K562 (cell line): Measurements from ENCODE around the gene ATP8B4. TPM values are rescaled to one million over a fixed set of nuclear protein-coding genes. Genes with fewer than 3 reads are reported as not detected.

Experiments used
- BRF2 ChIP-seq: IDR thresholded peaks from 3 replicates; pipeline ENCODE4 v1.6.1; 2011; ENCODE audit warnings: borderline replicate concordance, mild to moderate bottlenecking; ENCODE audit not compliant: insufficient read length, insufficient read depth
- CHD4 ChIP-seq: fragments of 200-600 bp; sonication (generic); IDR thresholded peaks from 3 replicates; pipeline ENCODE4 v1.6.1; 2012; ENCODE audit warnings: low read depth, mild to moderate bottlenecking, mixed read lengths, low read length, inconsistent platforms; ENCODE audit not compliant: insufficient read depth, insufficient replicate concordance, poor library complexity, severe bottlenecking
- CUX1 ChIP-seq: fragments of 200-800 bp; sonication (Bioruptor generic); IDR thresholded peaks from 2 replicates; pipeline ENCODE4 v1.6.1; 2016; ENCODE audit warnings: missing genetic modification characterization, missing compliant biosample characterization
- FOXA1 ChIP-seq: fragments of 450-650 bp; IDR thresholded peaks from 2 replicates; pipeline ENCODE4 v1.6.1; 2016; ENCODE audit warnings: mild to moderate bottlenecking, borderline replicate concordance
- JUNB ChIP-seq: fragments of 450-650 bp; formaldehyde crosslinking; conservative IDR thresholded peaks from 2 replicates; pipeline ENCODE4 v1.4.0; 2020; ENCODE audit warnings: mild to moderate bottlenecking
- MAFF ChIP-seq: IDR thresholded peaks from 2 replicates; pipeline ENCODE4 v1.6.1; 2012; ENCODE audit warnings: low read length, improper control_type of control experiment
- MLX ChIP-seq, 2 experiments: fragments of 450-650 bp in 1 of 2; sonication (generic) in 1 of 2; formaldehyde crosslinking; conservative IDR thresholded peaks; 2 replicates each; pipeline versions ENCODE4 v1.4.0 to v1.8.1; 2020 to 2022; ENCODE audit warnings: mild to moderate bottlenecking in 1 of 2, missing genetic modification reagents in 1 of 2
- PRPF4 ChIP-seq: fragments of 200-400 bp; formaldehyde crosslinking; IDR thresholded peaks from one replicate; pipeline ENCODE4 v1.6.1; 2017; ENCODE audit warnings: low read length, low read depth, mild to moderate bottlenecking; ENCODE audit not compliant: insufficient read depth, poor library complexity, severe bottlenecking
- RFX5 ChIP-seq: IDR thresholded peaks from 2 replicates; pipeline ENCODE4 v1.6.1; 2011; ENCODE audit warnings: low read depth, mild to moderate bottlenecking, improper control_type of control experiment, low read length
- SOX6 ChIP-seq: fragments of 450-650 bp; IDR thresholded peaks from 2 replicates; pipeline ENCODE4 v1.6.1; 2014; ENCODE audit warnings: mild to moderate bottlenecking
- STAT5B ChIP-seq: fragments of 250-450 bp; sonication (Bioruptor Pico); IDR thresholded peaks from 2 replicates; pipeline ENCODE4 v1.8.0; 2021; ENCODE audit warnings: mild to moderate bottlenecking, inconsistent platforms
- TEAD1 ChIP-seq, 2 experiments: fragments of 450-650 bp in 1 of 2; sonication (generic) in 1 of 2; formaldehyde crosslinking; IDR thresholded peaks; 2 replicates each; pipeline versions ENCODE4 v1.4.0 to v1.8.0; 2020 to 2022; ENCODE audit warnings: mild to moderate bottlenecking in 2 of 2, missing genetic modification reagents in 1 of 2
- ZBED1 ChIP-seq: IDR thresholded peaks from 2 replicates; pipeline ENCODE4 v1.6.1; 2014
- ZNF263 ChIP-seq: sonication (generic); formaldehyde crosslinking; IDR thresholded peaks from 2 replicates; pipeline ENCODE4 v1.8.0; 2022; ENCODE audit warnings: mild to moderate bottlenecking, missing genetic modification reagents, borderline replicate concordance
- ZNF507 ChIP-seq: conservative IDR thresholded peaks from 2 replicates; pipeline ENCODE4 v1.6.1; 2017; ENCODE audit warnings: missing genetic modification characterization, missing compliant biosample characterization
- ZNF518B ChIP-seq: fragments of 250-450 bp; sonication (Bioruptor Pico); IDR thresholded peaks from 2 replicates; pipeline ENCODE4 v1.5.0; 2021; ENCODE audit warnings: mild to moderate bottlenecking, moderate library complexity
- ZSCAN32 ChIP-seq: fragments of 450-650 bp; formaldehyde crosslinking; IDR thresholded peaks from 2 replicates; pipeline ENCODE4 v1.4.0; 2020; ENCODE audit warnings: mild to moderate bottlenecking, moderate library complexity
- polyA plus RNA-seq, 8 experiments: library from polyadenylated mRNA; depleted of rRNA in 4 of 8; stranded (reverse) in 5 of 8; unstranded in 3 of 8; fragments of >200 nt; fragmentation: Nextera tagmentation in 2 of 8; fragmentation: Illumina TruSeq in 1 of 8; extraction: Ambion mirVana in 2 of 8; extraction: Trizol in 1 of 8; gene quantifications; 2 replicates each; pipeline versions ENCODE4 v1.2.1 to v1.2.3, GENCODE V29; 2011 to 2014; ENCODE audit warnings: inconsistent platforms in 1 of 8, missing spikeins in 1 of 8
- total RNA-seq, 7 experiments: library from RNA; depleted of rRNA in 6 of 7; stranded (reverse); fragments of >200 nt in 6 of 7; fragmentation: Illumina TruSeq in 2 of 7; extraction: Trizol in 2 of 7; gene quantifications; 2 replicates each; pipeline versions ENCODE4 v1.2.1 to v1.2.3, GENCODE V29; 2011 to 2021; ENCODE audit warnings: low replicate concordance in 1 of 7

The ATP8B4 gene
- total and polyA plus RNA-seq, 9 of the 15 experiments (the other 6 are each of a cell fraction or from before 2014, with no cell fraction given), result 0.14 to 2.5 (median 0.44) TPM

GRCh38 chr15:50137330-50137761 lies 18.3 kb upstream of the ATP8B4 start (continued):
- no peak for TF ChIP-seq CUX1
- no peak for TF ChIP-seq PRPF4
- TF ChIP-seq FOXA1, result no peak
- no peak for TF ChIP-seq STAT5B (CRISPR knock-in tag)
- TF ChIP-seq MAFF, result no peak; the same call in 1 of the 2 replicates
- TF ChIP-seq ZBED1, result no peak
- no peak for TF ChIP-seq BRF2
- no peak for TF ChIP-seq ZNF518B (CRISPR knock-in tag)
- TF ChIP-seq TEAD1 (CRISPR knock-in tag; IDR thresholded peaks at IDR 0.05), result 0 out of 4 replicates have a peak, but pooled peaks of 1 of the 2 experiments have one; percentile 49
- TF ChIP-seq ZNF263, result no peak
- TF ChIP-seq SOX6, result peak; percentile 52
- peak; percentile 83 for TF ChIP-seq JUNB (CRISPR knock-in tag)
- TF ChIP-seq CHD4, result no peak
- TF ChIP-seq RFX5, result no peak
- no peak for TF ChIP-seq ZNF507 (tag)
- TF ChIP-seq MLX (CRISPR knock-in tag; conservative IDR thresholded peaks at IDR 0.05), result no peak
- TF ChIP-seq ZSCAN32 (CRISPR knock-in tag), result no peak
